Fibroblast of the aortic adventitia (primary cell): ENCODE data around the gene AGFG1. TPM values are rescaled to one million over a fixed set of nuclear protein-coding genes. Genes with fewer than 3 reads are reported as not detected.

Experiments used
- DNase-seq: peaks from one replicate; pipeline ENCODE4 v3.0.0-alpha.2; 2010; ENCODE audit warnings: low read depth
- H3K4me3 ChIP-seq: 2 replicates; pipeline ENCODE4 v1.5.1; 2011; ENCODE audit warnings: low read depth, mild to moderate bottlenecking, control low read depth, low read length, moderate library complexity
- CTCF ChIP-seq: IDR thresholded peaks from 2 replicates; pipeline ENCODE4 v1.5.1; 2011; ENCODE audit warnings: mild to moderate bottlenecking, low read length, control low read depth, inconsistent platforms; ENCODE audit not compliant: insufficient read depth
- total RNA-seq: library from RNA; depleted of rRNA; stranded (reverse); fragments of >200 nt; gene quantifications from 2 replicates; pipeline ENCODE4 v1.2.3, GENCODE V29; 2012; ENCODE audit warnings: low replicate concordance

AGFG1 gene
- total RNA-seq, 1 donor: 81.3 TPM

DNA sequence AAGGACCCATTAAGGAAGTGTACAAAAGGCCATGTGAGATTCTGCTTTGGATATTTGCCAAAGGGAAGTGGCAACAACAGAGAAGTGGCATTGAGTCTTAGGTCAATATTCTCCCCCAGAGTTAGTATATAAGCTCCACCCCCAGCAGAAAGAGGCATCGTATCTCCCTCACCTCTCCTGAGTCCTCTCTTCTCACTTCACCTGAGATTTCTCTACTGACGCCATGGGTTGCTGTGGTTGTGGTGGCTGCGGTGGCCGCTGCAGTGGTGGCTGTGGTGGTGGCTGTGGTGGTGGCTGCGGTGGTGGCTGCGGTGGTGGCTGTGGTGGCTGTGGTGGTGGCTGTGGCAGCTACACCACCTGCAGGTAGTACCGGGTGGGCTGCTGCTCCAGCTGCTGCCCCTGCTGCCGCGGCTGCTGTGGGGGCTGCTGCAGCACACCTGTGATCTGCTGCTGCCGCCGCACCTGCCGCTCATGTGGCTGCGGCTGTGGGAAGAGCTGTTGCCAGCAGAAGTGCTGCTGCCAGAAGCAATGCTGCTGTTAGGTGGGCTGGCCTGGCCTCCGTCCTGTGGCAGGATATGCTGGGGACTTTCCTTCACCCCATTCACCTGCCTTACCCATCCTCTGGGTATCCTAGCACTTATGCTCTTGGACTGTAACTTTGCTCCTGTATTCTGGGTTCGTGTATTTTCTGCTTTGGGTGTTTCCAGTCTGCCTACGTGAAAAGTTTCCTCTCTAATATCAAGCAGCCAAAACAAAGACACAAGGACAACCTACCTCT, 136.8 kb downstream of the AGFG1 start:
- H3K4me3 ChIP-seq: no peak overlapping the region
- no peak for TF ChIP-seq CTCF
- no peak for DNase-seq

DNA sequence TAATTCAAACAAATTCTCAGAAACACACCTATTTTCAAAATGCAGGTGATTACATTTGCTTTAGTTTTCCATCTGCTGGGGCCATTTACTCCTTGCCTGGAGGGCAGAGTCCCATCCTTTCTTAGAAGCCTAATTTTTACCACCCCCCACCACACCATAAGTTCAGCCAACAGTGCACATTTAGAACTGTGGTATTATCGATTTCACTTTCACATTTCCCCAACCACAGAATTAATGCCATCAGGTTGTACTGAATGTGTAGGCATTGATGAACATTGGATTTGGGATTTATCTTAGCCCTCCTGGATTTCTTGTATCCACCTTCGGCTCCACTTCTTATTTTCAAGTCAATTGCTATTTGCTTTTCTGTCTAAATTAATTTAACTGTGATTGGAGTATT, 138.2 kb downstream of the AGFG1 start:
- no peak for TF ChIP-seq CTCF
- DNase-seq: no peak
- no peak overlapping the region for H3K4me3 ChIP-seq

Other genes with a start within 250 kb of the AGFG1 start
- 82.3 and 96.9 TPM in 2 replicates for gene MFF, start 146.9 kb upstream of the AGFG1 start, total RNA-seq
- 0.57 TPM in 1 of 2 replicates, not detected in the other for gene TM4SF20, start 92.8 kb upstream of the AGFG1 start, total RNA-seq
- gene SCYGR1, start 84.2 kb upstream of the AGFG1 start, total RNA-seq: not detected in 2 replicates
- not detected in 2 replicates for gene SCYGR2, start 126.7 kb downstream of the AGFG1 start, total RNA-seq
- gene SCYGR3, start 142.7 kb downstream of the AGFG1 start, total RNA-seq: not detected in 2 replicates
- not detected in 2 replicates for gene SCYGR4, start 145.3 kb downstream of the AGFG1 start, total RNA-seq
- gene SCYGR5, start 194.6 kb downstream of the AGFG1 start, total RNA-seq: not detected in 2 replicates
- 0.18 and 1.6 TPM in 2 replicates for gene SLC19A3, start 245.9 kb downstream of the AGFG1 start, total RNA-seq